Measurements from ENCODE around the gene CNTF. TPM values are rescaled to one million over a fixed set of nuclear protein-coding genes. Genes with fewer than 3 reads are reported as not detected.
A peak's percentile ranks its signal among the peaks of the same experiment; 100 is the strongest.

CNTF gene
- total and polyA plus RNA-seq, 10 of the 15 experiments (the other 5 are each of a cell fraction or from before 2014, with no cell fraction given), result 0.16 to 2.3 (median 0.73) TPM

DNA sequence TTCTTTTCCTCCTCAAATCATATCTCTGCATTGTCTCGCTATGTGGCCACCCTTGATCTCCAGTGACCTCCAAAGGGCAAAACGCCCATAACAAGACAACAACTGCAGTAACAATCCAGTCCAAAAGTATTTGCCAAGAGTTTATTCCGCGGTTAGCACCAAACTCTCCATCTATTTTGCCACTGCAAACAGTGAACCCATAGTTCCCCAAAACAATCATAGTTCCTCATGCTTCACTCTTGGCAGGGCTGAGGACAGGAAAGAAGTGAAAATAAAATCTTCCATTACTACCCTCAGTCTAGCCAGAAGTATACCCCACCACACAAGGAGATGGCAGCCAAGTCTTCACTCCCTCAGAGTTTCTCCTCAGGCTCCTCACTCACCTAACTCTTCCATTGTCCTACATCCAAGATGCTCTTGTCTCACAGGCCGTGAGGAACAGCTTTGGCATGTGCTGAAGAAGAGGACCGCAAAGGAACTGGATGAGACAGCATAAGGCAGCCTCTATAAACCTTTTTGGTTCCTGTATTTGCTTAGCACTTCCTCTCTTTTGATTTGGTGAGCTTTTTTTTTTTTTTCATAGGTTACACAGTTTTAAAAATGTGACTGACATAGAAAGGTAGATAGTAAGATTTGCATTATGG is 47.0 kb upstream of the CNTF start, which contains the start of gene LPXN (continued):
- TF ChIP-seq, protein P1, sequence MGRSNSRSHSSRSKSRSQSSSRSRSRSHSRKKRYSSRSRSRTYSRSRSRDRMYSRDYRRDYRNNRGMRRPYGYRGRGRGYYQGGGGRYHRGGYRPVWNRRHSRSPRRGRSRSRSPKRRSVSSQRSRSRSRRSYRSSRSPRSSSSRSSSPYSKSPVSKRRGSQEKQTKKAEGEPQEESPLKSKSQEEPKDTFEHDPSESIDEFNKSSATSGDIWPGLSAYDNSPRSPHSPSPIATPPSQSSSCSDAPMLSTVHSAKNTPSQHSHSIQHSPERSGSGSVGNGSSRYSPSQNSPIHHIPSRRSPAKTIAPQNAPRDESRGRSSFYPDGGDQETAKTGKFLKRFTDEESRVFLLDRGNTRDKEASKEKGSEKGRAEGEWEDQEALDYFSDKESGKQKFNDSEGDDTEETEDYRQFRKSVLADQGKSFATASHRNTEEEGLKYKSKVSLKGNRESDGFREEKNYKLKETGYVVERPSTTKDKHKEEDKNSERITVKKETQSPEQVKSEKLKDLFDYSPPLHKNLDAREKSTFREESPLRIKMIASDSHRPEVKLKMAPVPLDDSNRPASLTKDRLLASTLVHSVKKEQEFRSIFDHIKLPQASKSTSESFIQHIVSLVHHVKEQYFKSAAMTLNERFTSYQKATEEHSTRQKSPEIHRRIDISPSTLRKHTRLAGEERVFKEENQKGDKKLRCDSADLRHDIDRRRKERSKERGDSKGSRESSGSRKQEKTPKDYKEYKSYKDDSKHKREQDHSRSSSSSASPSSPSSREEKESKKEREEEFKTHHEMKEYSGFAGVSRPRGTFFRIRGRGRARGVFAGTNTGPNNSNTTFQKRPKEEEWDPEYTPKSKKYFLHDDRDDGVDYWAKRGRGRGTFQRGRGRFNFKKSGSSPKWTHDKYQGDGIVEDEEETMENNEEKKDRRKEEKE (IDR thresholded peaks at IDR 0.05), result no peak
- TF ChIP-seq PAX8 (IDR thresholded peaks at IDR 0.05) (no peak), BHLHE40 (IDR thresholded peaks at IDR 0.05; ENCODE audit: borderline replicate concordance in 1 of 2, low read depth in 2 of 2, low read length in 1 of 2) (peak; percentile 55 to 73; a peak in 3 of 4 replicates), YY1 (IDR thresholded peaks at IDR 0.05; ENCODE audit: low read depth, low read length) (peak; percentile 27; the same call in 1 of the 2 replicates), SPI1 (IDR thresholded peaks at IDR 0.05; ENCODE audit: borderline replicate concordance, insufficient read depth, low read depth, low read length) (peak; percentile 92), SIN3A (IDR thresholded peaks at IDR 0.05; ENCODE audit: low read depth, low read length) (no peak), NFYA (IDR thresholded peaks at IDR 0.05; ENCODE audit: borderline replicate concordance, low read depth, low read length) (no peak), ZZZ3 (IDR thresholded peaks at IDR 0.05; ENCODE audit: control insufficient read depth, insufficient read length, low read depth) (no peak), RCOR1 (conservative IDR thresholded peaks at IDR 0.05; ENCODE audit: low read depth, low read length) (no peak), SMC3 (IDR thresholded peaks at IDR 0.05; ENCODE audit: borderline replicate concordance, low read length) (no peak), GABPA (IDR thresholded peaks at IDR 0.05; ENCODE audit: low read depth) (0 out of 2 replicates have a peak, but pooled peaks have one; percentile 20), HDAC6 (IDR thresholded peaks at IDR 0.05; ENCODE audit: unreplicated experiment) (no peak), CHD2 (IDR thresholded peaks at IDR 0.05; ENCODE audit: borderline replicate concordance, low read depth, low read length) (no peak), HDAC2 (IDR thresholded peaks at IDR 0.05) (no peak), STAT3 (IDR thresholded peaks at IDR 0.05; ENCODE audit: low read depth, low read length) (no peak), NFXL1 (IDR thresholded peaks at IDR 0.05; ENCODE audit: borderline replicate concordance) (no peak), POLR2A (IDR thresholded peaks at IDR 0.05; ENCODE audit: low read depth, low read length) (peak; percentile 94), PAX5 (IDR thresholded peaks at IDR 0.05; ENCODE audit: borderline replicate concordance, low read depth, low read length) (no peak)
- TF ChIP-seq, protein P2, sequence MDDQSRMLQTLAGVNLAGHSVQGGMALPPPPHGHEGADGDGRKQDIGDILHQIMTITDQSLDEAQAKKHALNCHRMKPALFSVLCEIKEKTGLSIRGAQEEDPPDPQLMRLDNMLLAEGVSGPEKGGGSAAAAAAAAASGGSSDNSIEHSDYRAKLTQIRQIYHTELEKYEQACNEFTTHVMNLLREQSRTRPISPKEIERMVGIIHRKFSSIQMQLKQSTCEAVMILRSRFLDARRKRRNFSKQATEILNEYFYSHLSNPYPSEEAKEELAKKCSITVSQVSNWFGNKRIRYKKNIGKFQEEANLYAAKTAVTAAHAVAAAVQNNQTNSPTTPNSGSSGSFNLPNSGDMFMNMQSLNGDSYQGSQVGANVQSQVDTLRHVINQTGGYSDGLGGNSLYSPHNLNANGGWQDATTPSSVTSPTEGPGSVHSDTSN (IDR thresholded peaks at IDR 0.05; ENCODE audit: insufficient replicate concordance, low read depth, low read length), result no peak
- TF ChIP-seq, protein P3, sequence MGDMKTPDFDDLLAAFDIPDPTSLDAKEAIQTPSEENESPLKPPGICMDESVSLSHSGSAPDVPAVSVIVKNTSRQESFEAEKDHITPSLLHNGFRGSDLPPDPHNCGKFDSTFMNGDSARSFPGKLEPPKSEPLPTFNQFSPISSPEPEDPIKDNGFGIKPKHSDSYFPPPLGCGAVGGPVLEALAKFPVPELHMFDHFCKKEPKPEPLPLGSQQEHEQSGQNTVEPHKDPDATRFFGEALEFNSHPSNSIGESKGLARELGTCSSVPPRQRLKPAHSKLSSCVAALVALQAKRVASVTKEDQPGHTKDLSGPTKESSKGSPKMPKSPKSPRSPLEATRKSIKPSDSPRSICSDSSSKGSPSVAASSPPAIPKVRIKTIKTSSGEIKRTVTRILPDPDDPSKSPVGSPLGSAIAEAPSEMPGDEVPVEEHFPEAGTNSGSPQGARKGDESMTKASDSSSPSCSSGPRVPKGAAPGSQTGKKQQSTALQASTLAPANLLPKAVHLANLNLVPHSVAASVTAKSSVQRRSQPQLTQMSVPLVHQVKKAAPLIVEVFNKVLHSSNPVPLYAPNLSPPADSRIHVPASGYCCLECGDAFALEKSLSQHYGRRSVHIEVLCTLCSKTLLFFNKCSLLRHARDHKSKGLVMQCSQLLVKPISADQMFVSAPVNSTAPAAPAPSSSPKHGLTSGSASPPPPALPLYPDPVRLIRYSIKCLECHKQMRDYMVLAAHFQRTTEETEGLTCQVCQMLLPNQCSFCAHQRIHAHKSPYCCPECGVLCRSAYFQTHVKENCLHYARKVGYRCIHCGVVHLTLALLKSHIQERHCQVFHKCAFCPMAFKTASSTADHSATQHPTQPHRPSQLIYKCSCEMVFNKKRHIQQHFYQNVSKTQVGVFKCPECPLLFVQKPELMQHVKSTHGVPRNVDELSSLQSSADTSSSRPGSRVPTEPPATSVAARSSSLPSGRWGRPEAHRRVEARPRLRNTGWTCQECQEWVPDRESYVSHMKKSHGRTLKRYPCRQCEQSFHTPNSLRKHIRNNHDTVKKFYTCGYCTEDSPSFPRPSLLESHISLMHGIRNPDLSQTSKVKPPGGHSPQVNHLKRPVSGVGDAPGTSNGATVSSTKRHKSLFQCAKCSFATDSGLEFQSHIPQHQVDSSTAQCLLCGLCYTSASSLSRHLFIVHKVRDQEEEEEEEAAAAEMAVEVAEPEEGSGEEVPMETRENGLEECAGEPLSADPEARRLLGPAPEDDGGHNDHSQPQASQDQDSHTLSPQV (IDR thresholded peaks at IDR 0.05), result no peak
- TF ChIP-seq, protein P4, sequence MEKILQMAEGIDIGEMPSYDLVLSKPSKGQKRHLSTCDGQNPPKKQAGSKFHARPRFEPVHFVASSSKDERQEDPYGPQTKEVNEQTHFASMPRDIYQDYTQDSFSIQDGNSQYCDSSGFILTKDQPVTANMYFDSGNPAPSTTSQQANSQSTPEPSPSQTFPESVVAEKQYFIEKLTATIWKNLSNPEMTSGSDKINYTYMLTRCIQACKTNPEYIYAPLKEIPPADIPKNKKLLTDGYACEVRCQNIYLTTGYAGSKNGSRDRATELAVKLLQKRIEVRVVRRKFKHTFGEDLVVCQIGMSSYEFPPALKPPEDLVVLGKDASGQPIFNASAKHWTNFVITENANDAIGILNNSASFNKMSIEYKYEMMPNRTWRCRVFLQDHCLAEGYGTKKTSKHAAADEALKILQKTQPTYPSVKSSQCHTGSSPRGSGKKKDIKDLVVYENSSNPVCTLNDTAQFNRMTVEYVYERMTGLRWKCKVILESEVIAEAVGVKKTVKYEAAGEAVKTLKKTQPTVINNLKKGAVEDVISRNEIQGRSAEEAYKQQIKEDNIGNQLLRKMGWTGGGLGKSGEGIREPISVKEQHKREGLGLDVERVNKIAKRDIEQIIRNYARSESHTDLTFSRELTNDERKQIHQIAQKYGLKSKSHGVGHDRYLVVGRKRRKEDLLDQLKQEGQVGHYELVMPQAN (conservative IDR thresholded peaks at IDR 0.05), result no peak

All from GM12878 (cell line).